RWPE2 (cell line): ENCODE results near the gene ABCA9.
"Not testable (repeated sequence)": the region's sequence is repeated elsewhere in the genome, so short reads cannot be mapped to it uniquely, and the experiment has no call there.

Experiments used
- ATAC-seq: fragments of 200-7000 bp; cut with Tn5 transposase; 3 replicates; pipeline ENCODE4 v1.9.1; 2021; ENCODE audit warnings: low read depth
- DNase-seq: peaks from one replicate; pipeline ENCODE4 v3.0.0-alpha.2; 2020; ENCODE audit warnings: low spot score
- H3K27ac ChIP-seq: fragments of 450-650 bp; 2 replicates; pipeline ENCODE4 v1.5.1; 2017; ENCODE audit warnings: mild to moderate bottlenecking; ENCODE audit not compliant: poor library complexity, severe bottlenecking
- H3K27me3 ChIP-seq: fragments of 250-450 bp; sonication (Bioruptor Pico); 2 replicates; pipeline ENCODE4 v1.5.1; 2021; ENCODE audit warnings: mild to moderate bottlenecking, moderate library complexity; ENCODE audit not compliant: insufficient read depth, poor library complexity, severe bottlenecking
- H3K36me3 ChIP-seq: fragments of 250-450 bp; sonication (Bioruptor Pico); 2 replicates; pipeline ENCODE4 v1.5.1; 2020; ENCODE audit warnings: low read depth, mild to moderate bottlenecking, moderate library complexity
- H3K4me1 ChIP-seq: fragments of 250-450 bp; sonication (Bioruptor Pico); 2 replicates; pipeline ENCODE4 v1.5.1; 2021; ENCODE audit warnings: mild to moderate bottlenecking, moderate library complexity; ENCODE audit not compliant: insufficient read depth, poor library complexity, severe bottlenecking
- H3K4me3 ChIP-seq: fragments of 250-450 bp; sonication (Bioruptor Pico); 2 replicates; pipeline ENCODE4 v1.5.1; 2021; ENCODE audit warnings: mild to moderate bottlenecking, moderate library complexity; ENCODE audit not compliant: severe bottlenecking
- H3K9me3 ChIP-seq: fragments of 250-450 bp; sonication (Bioruptor Pico); 2 replicates; pipeline ENCODE4 v1.5.1; 2021; ENCODE audit warnings: mild to moderate bottlenecking, moderate library complexity; ENCODE audit not compliant: severe bottlenecking
- TF ChIP-seq, protein P1 (sequence below): fragments of 450-650 bp; IDR thresholded peaks from one replicate; pipeline ENCODE4 v1.5.1; 2017; ENCODE audit warnings: mild to moderate bottlenecking, moderate library complexity; ENCODE audit not compliant: poor library complexity, severe bottlenecking

The ABCA9 gene

GRCh38 chr17:69086641-69087040 is 25.9 kb upstream of the ABCA9 start:
- H3K4me1 ChIP-seq = no peaks in the 10 kb centered on the region
- H3K4me3 ChIP-seq = no peak overlapping the region
- no peaks in the 10 kb centered on the region for H3K27me3 ChIP-seq
- no peaks in the 10 kb centered on the region for H3K36me3 ChIP-seq
- H3K27ac ChIP-seq = no peak overlapping the region
- TF ChIP-seq, protein P1, sequence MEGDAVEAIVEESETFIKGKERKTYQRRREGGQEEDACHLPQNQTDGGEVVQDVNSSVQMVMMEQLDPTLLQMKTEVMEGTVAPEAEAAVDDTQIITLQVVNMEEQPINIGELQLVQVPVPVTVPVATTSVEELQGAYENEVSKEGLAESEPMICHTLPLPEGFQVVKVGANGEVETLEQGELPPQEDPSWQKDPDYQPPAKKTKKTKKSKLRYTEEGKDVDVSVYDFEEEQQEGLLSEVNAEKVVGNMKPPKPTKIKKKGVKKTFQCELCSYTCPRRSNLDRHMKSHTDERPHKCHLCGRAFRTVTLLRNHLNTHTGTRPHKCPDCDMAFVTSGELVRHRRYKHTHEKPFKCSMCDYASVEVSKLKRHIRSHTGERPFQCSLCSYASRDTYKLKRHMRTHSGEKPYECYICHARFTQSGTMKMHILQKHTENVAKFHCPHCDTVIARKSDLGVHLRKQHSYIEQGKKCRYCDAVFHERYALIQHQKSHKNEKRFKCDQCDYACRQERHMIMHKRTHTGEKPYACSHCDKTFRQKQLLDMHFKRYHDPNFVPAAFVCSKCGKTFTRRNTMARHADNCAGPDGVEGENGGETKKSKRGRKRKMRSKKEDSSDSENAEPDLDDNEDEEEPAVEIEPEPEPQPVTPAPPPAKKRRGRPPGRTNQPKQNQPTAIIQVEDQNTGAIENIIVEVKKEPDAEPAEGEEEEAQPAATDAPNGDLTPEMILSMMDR = no peak
- DNase-seq (no peak), ATAC-seq (no peak)
- no peaks in the 10 kb centered on the region for H3K9me3 ChIP-seq

- Histone ChIP-seq H3K4me1 (no peaks in the 10 kb centered on the region), H3K27ac (no peak overlapping the region), H3K4me3 (no peak overlapping the region), H3K9me3 (no peaks in the 10 kb centered on the region), H3K36me3 (no peaks in the 10 kb centered on the region), H3K27me3 (no peaks in the 10 kb centered on the region)
- no peak for DNase-seq
- TF ChIP-seq, protein P1 = peak; percentile 51
- peak; percentile 58; the same call in 1 of the 3 replicates for ATAC-seq
These were observed 24.2 kb upstream of the ABCA9 start for GRCh38 chr17:69084911-69085310.

DNA sequence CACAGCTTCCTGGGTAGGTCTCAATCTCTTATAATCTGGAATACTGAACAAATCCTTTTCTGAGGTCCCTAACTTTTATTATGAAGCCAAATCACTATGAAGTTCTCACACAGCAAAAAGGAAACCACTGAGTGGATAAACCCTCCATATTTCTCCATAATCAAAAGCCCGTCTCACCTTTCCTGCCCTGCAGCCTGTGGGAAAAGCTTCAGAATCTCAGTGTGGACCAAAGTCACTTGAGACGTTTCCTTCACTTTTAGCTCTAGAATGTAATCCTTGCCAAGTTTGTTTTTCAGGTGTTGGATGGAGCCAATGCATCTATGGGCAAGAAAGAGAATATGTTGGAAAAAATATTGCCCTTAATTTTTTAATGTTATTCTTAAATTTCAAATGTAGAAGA is 22.0 kb upstream of the ABCA9 start:
- no peak for DNase-seq
- Histone ChIP-seq H3K9me3 (no peaks in the 10 kb centered on the region), H3K36me3 (no peaks in the 10 kb centered on the region), H3K4me3 (no peak overlapping the region), H3K27me3 (no peaks in the 10 kb centered on the region), H3K27ac (no peak overlapping the region), H3K4me1 (no peaks in the 10 kb centered on the region)
- TF ChIP-seq, protein P1 = no peak
- no peak for ATAC-seq

DNA sequence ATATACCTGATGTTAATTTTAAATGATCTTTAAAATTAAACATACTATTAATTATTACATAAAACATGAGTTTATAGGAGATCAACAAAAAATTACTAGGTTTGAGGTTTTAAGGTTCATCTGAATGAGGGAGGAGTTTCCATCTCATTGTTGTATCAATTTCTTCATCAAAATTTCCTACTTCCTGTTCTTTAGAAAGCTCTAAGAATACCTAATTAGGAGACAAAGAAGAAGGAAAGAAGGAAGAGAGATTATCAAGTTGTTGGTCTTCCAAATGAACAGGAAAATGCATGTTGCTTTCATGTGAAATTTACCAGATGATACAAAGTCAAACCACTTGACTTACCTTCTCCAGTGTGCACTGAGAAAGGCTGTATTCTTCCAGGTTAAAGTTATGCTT is 18.1 kb upstream of the ABCA9 start:
- TF ChIP-seq, protein P1 = no peak
- no peaks in the 10 kb centered on the region for H3K36me3 ChIP-seq
- no peaks in the 10 kb centered on the region for H3K4me1 ChIP-seq
- DNase-seq (no peak), ATAC-seq (no peak)
- H3K27ac ChIP-seq = no peak overlapping the region
- H3K27me3 ChIP-seq = no peaks in the 10 kb centered on the region
- H3K9me3 ChIP-seq = no peaks in the 10 kb centered on the region
- no peak overlapping the region for H3K4me3 ChIP-seq

DNA sequence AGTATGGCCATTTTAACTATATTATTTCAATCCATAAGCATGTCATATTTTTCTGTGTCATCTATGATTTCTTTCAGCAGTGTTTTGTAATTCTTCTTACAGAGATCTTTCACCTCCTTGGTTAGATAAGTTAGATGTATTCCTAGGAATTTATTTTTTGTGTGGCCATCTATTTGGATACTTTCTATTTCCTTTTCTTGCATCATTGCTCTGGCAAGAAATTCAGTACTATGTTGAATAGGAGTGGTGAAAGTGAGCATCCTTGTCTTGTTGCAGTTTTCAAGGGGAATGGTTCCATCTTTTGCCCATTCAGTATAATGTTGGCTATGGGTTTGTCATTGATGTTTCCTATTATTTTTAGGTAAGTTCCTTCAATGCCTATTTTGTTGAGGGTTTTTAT is 15.1 kb upstream of the ABCA9 start:
- DNase-seq = no peak
- no peaks in the 10 kb centered on the region for H3K36me3 ChIP-seq
- H3K4me1 ChIP-seq = no peaks in the 10 kb centered on the region
- H3K27ac ChIP-seq = no peak overlapping the region
- TF ChIP-seq, protein P1 = no peak
- H3K4me3 ChIP-seq = no peak overlapping the region
- no peaks in the 10 kb centered on the region for H3K9me3 ChIP-seq
- H3K27me3 ChIP-seq = no peaks in the 10 kb centered on the region
- no peak for ATAC-seq

DNA sequence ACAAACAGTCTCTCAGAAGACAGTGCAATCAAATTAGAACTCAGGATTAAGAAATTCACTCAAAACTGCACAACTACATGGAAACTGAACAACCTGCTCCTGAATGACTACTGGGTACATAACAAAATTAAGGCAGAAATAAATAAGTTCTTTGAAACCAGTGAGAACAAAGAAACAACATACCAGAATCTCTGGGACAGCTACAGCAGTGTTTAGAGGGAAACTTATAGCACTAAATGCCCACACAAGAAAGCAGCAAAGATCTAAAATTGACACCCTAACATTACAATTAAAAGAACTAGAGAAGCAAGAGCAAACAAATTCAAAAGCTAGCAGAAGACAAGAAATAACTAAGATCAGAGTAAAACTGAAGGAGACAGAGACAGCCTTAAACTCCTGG is 12.7 kb upstream of the ABCA9 start:
- ATAC-seq, H3K27ac ChIP-seq, H3K4me1 ChIP-seq, H3K36me3 ChIP-seq, DNase-seq, H3K4me3 ChIP-seq, H3K9me3 ChIP-seq, H3K27me3 ChIP-seq: not testable (repeated sequence)

- not testable (repeated sequence) for H3K4me1 ChIP-seq, H3K27me3 ChIP-seq, H3K4me3 ChIP-seq, H3K36me3 ChIP-seq, DNase-seq, ATAC-seq, H3K9me3 ChIP-seq, H3K27ac ChIP-seq
These were observed 12.1 kb upstream of the ABCA9 start for GRCh38 chr17:69072803-69073256.
